IMR-90 (cell line): ENCODE data around the gene CREB5. TPM values are rescaled to one million over a fixed set of nuclear protein-coding genes. Genes with fewer than 3 reads are reported as not detected.

Source experiments
- ATAC-seq: fragments of 200-7000 bp; cut with Tn5 transposase; 2 replicates; pipeline ENCODE4 v1.9.1; 2020; ENCODE audit warnings: low read depth, mild to moderate bottlenecking, moderate library complexity
- BruUV-seq: library from RNA; stranded (reverse); fragments of 400-500 nt; replicated peaks from 2 replicates; lab custom pipeline; 2021; lab: Mats Ljungman, UMichigan
- CTCF ChIA-PET: fragments of 300-600 bp; formaldehyde crosslinking; extraction: SDS; loops from one replicate; lab custom pipeline; 2021; ENCODE audit warnings: antibody characterized with exemption; lab: Yijun Ruan, JAX
- POLR2A ChIA-PET: fragments of 300-600 bp; sonication (Branson Sonifier 250); formaldehyde crosslinking; loops from one replicate; lab custom pipeline; 2022; ENCODE audit warnings: antibody characterized with exemption; ENCODE audit not compliant: unreplicated experiment; lab: Charles Lee
- DNase-seq: peaks from one replicate; pipeline ENCODE4 v3.0.0; 2013
- H2AFZ ChIP-seq: replicated peaks from 2 replicates; pipeline ENCODE3; 2013; ENCODE audit warnings: low read length, mild to moderate bottlenecking; ENCODE audit not compliant: poor library complexity
- H2AK5ac ChIP-seq: 2 replicates; pipeline ENCODE4 v1.6.1; 2013; ENCODE audit warnings: low read depth, low read length, inconsistent platforms
- H2AK9ac ChIP-seq: replicated peaks from 2 replicates; pipeline ENCODE3; 2013; ENCODE audit warnings: mild to moderate bottlenecking, low read depth, low read length, moderate library complexity; ENCODE audit not compliant: poor library complexity
- H2BK120ac ChIP-seq: 2 replicates; pipeline ENCODE4 v1.6.1; 2013; ENCODE audit warnings: low read depth, low read length, inconsistent platforms
- H2BK15ac ChIP-seq: 3 replicates; pipeline ENCODE4 v1.6.1; 2013; ENCODE audit warnings: low read depth, low read length, inconsistent platforms
- H2BK20ac ChIP-seq: 2 replicates; pipeline ENCODE4 v1.6.1; 2013; ENCODE audit warnings: low read depth, mild to moderate bottlenecking, inconsistent platforms, low read length, moderate library complexity
- H2BK5ac ChIP-seq: 2 replicates; pipeline ENCODE4 v1.6.1; 2013; ENCODE audit warnings: mild to moderate bottlenecking, low read depth, low read length, inconsistent platforms; ENCODE audit not compliant: poor library complexity, severe bottlenecking
- H3K14ac ChIP-seq: replicated peaks from 2 replicates; pipeline ENCODE4 v1.6.1; 2013; ENCODE audit warnings: low read depth, low read length, inconsistent platforms
- H3K18ac ChIP-seq: 2 replicates; pipeline ENCODE4 v1.6.1; 2013; ENCODE audit warnings: low read depth, low read length, control low read depth
- H3K23ac ChIP-seq: 2 replicates; pipeline ENCODE4 v1.6.1; 2013; ENCODE audit warnings: low read depth, low read length, inconsistent platforms
- H3K27ac ChIP-seq: 2 replicates; pipeline ENCODE4 v1.5.1; 2013; ENCODE audit warnings: mild to moderate bottlenecking, control low read depth, low read length; ENCODE audit not compliant: insufficient read depth
- H3K27me3 ChIP-seq: 2 replicates; pipeline ENCODE4 v1.6.1; 2013; ENCODE audit warnings: low read length; ENCODE audit not compliant: control insufficient read depth, insufficient read depth
- H3K36me3 ChIP-seq: 2 replicates; pipeline ENCODE4 v1.6.1; 2013; ENCODE audit warnings: low read length, mixed read lengths; ENCODE audit not compliant: control insufficient read depth, insufficient read depth
- H3K4ac ChIP-seq: 2 replicates; pipeline ENCODE4 v1.6.1; 2013; ENCODE audit warnings: low read depth, low read length, inconsistent platforms
- H3K4me1 ChIP-seq: 2 replicates; pipeline ENCODE4 v1.6.1; 2013; ENCODE audit warnings: low read length, mixed read lengths; ENCODE audit not compliant: control insufficient read depth, insufficient read depth
- H3K4me2 ChIP-seq: 2 replicates; pipeline ENCODE4 v1.6.1; 2013; ENCODE audit warnings: low read depth, mild to moderate bottlenecking, control low read depth, low read length, moderate library complexity
- H3K4me3 ChIP-seq: 2 replicates; pipeline ENCODE4 v1.5.1; 2013; ENCODE audit warnings: low read depth, mild to moderate bottlenecking, control low read depth, low read length, moderate library complexity; ENCODE audit not compliant: insufficient read depth
- H3K56ac ChIP-seq: 2 replicates; pipeline ENCODE4 v1.6.1; 2013; ENCODE audit warnings: low read length, inconsistent platforms; ENCODE audit not compliant: insufficient read depth; ENCODE audit errors: extremely low read depth
- H3K79me1 ChIP-seq, 2 experiments: 2 replicates each; pipeline ENCODE4 v1.6.1; 2013; ENCODE audit warnings: low read length in 2 of 2, inconsistent platforms in 1 of 2, low read depth in 1 of 2
- H3K9ac ChIP-seq: 2 replicates; pipeline ENCODE4 v1.6.1; 2013; ENCODE audit warnings: low read depth, low read length, control low read depth
- H3K9me1 ChIP-seq: 2 replicates; pipeline ENCODE4 v1.6.1; 2013; ENCODE audit warnings: low read length, inconsistent platforms; ENCODE audit not compliant: insufficient read depth
- H3K9me3 ChIP-seq: 2 replicates; pipeline ENCODE4 v1.6.1; 2013; ENCODE audit warnings: low read length; ENCODE audit not compliant: control insufficient read depth, insufficient read depth
- H4K20me1 ChIP-seq: 2 replicates; pipeline ENCODE4 v1.6.1; 2013; ENCODE audit warnings: low read length, inconsistent platforms; ENCODE audit not compliant: insufficient read depth
- H4K5ac ChIP-seq: 2 replicates; pipeline ENCODE4 v1.6.1; 2013; ENCODE audit warnings: mild to moderate bottlenecking, low read depth, low read length, control low read depth
- H4K8ac ChIP-seq, 2 experiments: 2 replicates each; pipeline ENCODE4 v1.6.1; 2013; ENCODE audit warnings: low read depth in 2 of 2, low read length in 2 of 2, control low read depth in 1 of 2, inconsistent platforms in 1 of 2
- H4K91ac ChIP-seq: 2 replicates; pipeline ENCODE4 v1.6.1; 2013; ENCODE audit warnings: low read depth, low read length, inconsistent platforms; ENCODE audit not compliant: insufficient read depth
- BHLHE40 ChIP-seq: fragments of 150-350 bp; IDR thresholded peaks from 2 replicates; pipeline ENCODE4 v1.6.1; 2016; ENCODE audit warnings: mild to moderate bottlenecking, low read depth, low read length
- CHD1 ChIP-seq: IDR thresholded peaks from 2 replicates; pipeline ENCODE4 v1.6.1; 2012; ENCODE audit warnings: low read depth, low read length, improper control_type of control experiment
- POLR2A ChIP-seq: IDR thresholded peaks from 2 replicates; pipeline ENCODE4 v1.6.1; 2012; ENCODE audit warnings: mild to moderate bottlenecking, low read depth, low read length
- SMC3 ChIP-seq: fragments of 150-350 bp; IDR thresholded peaks from 2 replicates; pipeline ENCODE4 v1.6.1; 2016; ENCODE audit warnings: low read depth, mild to moderate bottlenecking, antibody characterized with exemption, low read length, moderate library complexity
- WGBS, 2 experiments: methylation state at CpG; one replicate each; pipeline versions ENCODE4 v1.1.5 to v1.1.7; 2013; ENCODE audit warnings: missing lambda C conversion rate in 2 of 2; ENCODE audit not compliant: insufficient read length in 1 of 2; ENCODE audit errors: extremely low coverage in 2 of 2; 5-methylcytosine and 5-hydroxymethylcytosine counted together
- dilution Hi-C: fragments of 300-500 bp; cut with HindIII; formaldehyde crosslinking; loops from one replicate; pipeline ENCODE4 v1.14.3; 2018; ENCODE audit warnings: low sequenced_read_pairs; ENCODE audit not compliant: unreplicated experiment
- in situ Hi-C: fragments of 300-500 bp; cut with MboI; formaldehyde crosslinking; loops from 3 replicates; pipeline ENCODE4 v1.14.3; 2019; ENCODE audit warnings: low sequenced_read_pairs, inconsistent platforms, mixed read lengths
- intact Hi-C: fragments of 100-400 bp; cut with micrococcal nuclease; formaldehyde crosslinking; loops from 2 replicates; pipeline ENCODE4 v1.10.0; 2022
- polyA plus RNA-seq, 3 experiments: library from polyadenylated mRNA; depleted of rRNA; stranded (reverse); fragments of >200 nt; gene quantifications; 2 replicates each; pipeline ENCODE4 v1.2.3, GENCODE V29; 2012; ENCODE audit warnings: low replicate concordance in 1 of 3
- total RNA-seq: library from RNA; depleted of rRNA; stranded (reverse); fragments of >200 nt; gene quantifications from 2 replicates; pipeline ENCODE4 v1.2.3, GENCODE V29; 2012
- TF ChIP-seq, protein P1 (sequence below): conservative IDR thresholded peaks from 2 replicates; pipeline ENCODE4 v1.5.1; 2012; ENCODE audit warnings: mild to moderate bottlenecking, low read depth, low read length, improper control_type of control experiment

Gene CREB5
- total and polyA plus RNA-seq, 2 of the 4 experiments (the other 2 are of a cell fraction) = 7.3 to 13.1 TPM

DNA sequence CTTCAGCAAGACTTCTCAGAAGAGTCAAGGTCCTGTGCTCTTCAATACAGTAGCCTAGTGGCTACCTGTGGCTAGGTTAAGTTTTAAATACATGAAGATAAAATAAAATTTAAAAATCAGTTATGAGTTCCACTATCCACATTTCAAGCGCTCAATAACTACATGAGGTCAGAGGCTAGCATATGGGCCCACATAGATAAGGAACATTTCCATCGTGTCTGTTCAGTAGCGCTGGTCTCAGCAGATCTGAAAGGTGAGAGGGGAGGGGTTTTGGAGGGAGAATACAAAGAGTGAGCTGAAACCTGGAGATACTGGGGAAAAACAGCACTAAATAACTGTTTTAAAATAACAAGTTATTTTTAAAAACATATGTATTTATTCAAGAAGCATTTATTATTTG lies 326.8 kb downstream of the CREB5 start:
- H2BK15ac ChIP-seq = no peak overlapping the region
- no peak overlapping the region for H3K14ac ChIP-seq
- no peak overlapping the region for H4K91ac ChIP-seq
- H3K27ac ChIP-seq = no peak overlapping the region
- in situ Hi-C loops (no loop called here), intact Hi-C loops (no loop called here), dilution Hi-C loops (no loop called here)
- H3K9me3 ChIP-seq = no peaks in the 10 kb centered on the region
- no TSS peak for BruUV-seq
- H3K23ac ChIP-seq = no peak overlapping the region
- H4K5ac ChIP-seq = no peak overlapping the region
- no peaks in the 10 kb centered on the region for H4K20me1 ChIP-seq
- H2BK20ac ChIP-seq = no peak overlapping the region
- no peaks in the 10 kb centered on the region for H3K27me3 ChIP-seq
- H2AK5ac ChIP-seq = no peak overlapping the region
- ATAC-seq = no peak
- no peaks in the 10 kb centered on the region for H3K79me1 ChIP-seq
- H3K4me2 ChIP-seq = no peak overlapping the region
- POLR2A ChIA-PET = no interaction called here
- no peak overlapping the region for H3K18ac ChIP-seq
- H2AFZ ChIP-seq = no peak overlapping the region
- H2BK5ac ChIP-seq = no peak overlapping the region
- peaks cover 2% of the 10 kb centered on the region; the same call in 1 of the 2 replicates for H3K4me1 ChIP-seq
- H3K9me1 ChIP-seq = no peaks in the 10 kb centered on the region
- H3K4ac ChIP-seq = no peak overlapping the region
- no peak overlapping the region for H3K9ac ChIP-seq
- no peak overlapping the region for H3K4me3 ChIP-seq
- no CpG with 5 or more reads among the region's 3 CpGs for WGBS, 2 experiments
- no peak overlapping the region for H2AK9ac ChIP-seq
- no peaks in the 10 kb centered on the region for H3K36me3 ChIP-seq
- CTCF ChIA-PET = interaction anchor here (0.9 to 1.3 kb wide), 2 partner anchors 12 to 15 kb away, joined by 4 read pairs; no protein-coding TSS in a partner anchor
- TF ChIP-seq POLR2A (no peak), CHD1 (no peak), SMC3 (no peak), BHLHE40 (no peak)
- TF ChIP-seq, protein P1, sequence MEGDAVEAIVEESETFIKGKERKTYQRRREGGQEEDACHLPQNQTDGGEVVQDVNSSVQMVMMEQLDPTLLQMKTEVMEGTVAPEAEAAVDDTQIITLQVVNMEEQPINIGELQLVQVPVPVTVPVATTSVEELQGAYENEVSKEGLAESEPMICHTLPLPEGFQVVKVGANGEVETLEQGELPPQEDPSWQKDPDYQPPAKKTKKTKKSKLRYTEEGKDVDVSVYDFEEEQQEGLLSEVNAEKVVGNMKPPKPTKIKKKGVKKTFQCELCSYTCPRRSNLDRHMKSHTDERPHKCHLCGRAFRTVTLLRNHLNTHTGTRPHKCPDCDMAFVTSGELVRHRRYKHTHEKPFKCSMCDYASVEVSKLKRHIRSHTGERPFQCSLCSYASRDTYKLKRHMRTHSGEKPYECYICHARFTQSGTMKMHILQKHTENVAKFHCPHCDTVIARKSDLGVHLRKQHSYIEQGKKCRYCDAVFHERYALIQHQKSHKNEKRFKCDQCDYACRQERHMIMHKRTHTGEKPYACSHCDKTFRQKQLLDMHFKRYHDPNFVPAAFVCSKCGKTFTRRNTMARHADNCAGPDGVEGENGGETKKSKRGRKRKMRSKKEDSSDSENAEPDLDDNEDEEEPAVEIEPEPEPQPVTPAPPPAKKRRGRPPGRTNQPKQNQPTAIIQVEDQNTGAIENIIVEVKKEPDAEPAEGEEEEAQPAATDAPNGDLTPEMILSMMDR = no peak
- no peak for DNase-seq
- no peak overlapping the region for H3K56ac ChIP-seq
- H2BK120ac ChIP-seq = no peak overlapping the region
- H4K8ac ChIP-seq = no peak overlapping the region
